ENCODE measurements around the gene WNT7B.

DNA sequence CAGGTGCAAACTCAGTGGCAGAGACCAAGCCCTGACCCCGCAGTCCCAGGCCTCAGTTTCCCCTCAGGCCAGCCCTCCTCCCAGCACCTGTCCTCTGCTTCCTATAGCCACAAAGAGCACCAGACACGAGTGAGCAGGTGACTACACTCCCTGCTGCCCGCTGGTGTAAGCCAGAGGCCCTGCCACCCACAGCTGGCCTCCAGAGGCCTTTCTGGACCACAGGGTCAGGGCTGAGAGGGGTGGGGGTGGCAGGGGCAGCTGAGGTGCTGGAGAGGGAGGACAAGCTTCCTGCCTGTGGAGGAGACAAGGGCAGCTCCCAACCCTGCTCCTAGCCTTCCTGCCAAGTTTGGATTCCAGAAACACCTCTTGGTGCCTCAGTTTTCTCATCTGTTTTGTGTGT, 31.3 kb upstream of the WNT7B start:
- TF ChIP-seq, protein P1, sequence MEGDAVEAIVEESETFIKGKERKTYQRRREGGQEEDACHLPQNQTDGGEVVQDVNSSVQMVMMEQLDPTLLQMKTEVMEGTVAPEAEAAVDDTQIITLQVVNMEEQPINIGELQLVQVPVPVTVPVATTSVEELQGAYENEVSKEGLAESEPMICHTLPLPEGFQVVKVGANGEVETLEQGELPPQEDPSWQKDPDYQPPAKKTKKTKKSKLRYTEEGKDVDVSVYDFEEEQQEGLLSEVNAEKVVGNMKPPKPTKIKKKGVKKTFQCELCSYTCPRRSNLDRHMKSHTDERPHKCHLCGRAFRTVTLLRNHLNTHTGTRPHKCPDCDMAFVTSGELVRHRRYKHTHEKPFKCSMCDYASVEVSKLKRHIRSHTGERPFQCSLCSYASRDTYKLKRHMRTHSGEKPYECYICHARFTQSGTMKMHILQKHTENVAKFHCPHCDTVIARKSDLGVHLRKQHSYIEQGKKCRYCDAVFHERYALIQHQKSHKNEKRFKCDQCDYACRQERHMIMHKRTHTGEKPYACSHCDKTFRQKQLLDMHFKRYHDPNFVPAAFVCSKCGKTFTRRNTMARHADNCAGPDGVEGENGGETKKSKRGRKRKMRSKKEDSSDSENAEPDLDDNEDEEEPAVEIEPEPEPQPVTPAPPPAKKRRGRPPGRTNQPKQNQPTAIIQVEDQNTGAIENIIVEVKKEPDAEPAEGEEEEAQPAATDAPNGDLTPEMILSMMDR (IDR thresholded peaks at IDR 0.05; ENCODE audit: control extremely low read depth in 1 of 3, insufficient read depth in 1 of 3, low read depth in 1 of 3, low read length in 3 of 3), result no peak
- no peak for TF ChIP-seq EP300 (IDR thresholded peaks at IDR 0.05; ENCODE audit: borderline replicate concordance in 1 of 2, low read depth in 2 of 2, low read length in 2 of 2)
- no peak for TF ChIP-seq TEAD4 (IDR thresholded peaks at IDR 0.05; ENCODE audit: low read depth, low read length)
- no peak for TF ChIP-seq EZH2 (IDR thresholded peaks at IDR 0.05; ENCODE audit: low read depth, low read length, severe bottlenecking)
- no peak for TF ChIP-seq ATF2 (IDR thresholded peaks at IDR 0.05; ENCODE audit: low read length)
- no peak for TF ChIP-seq EGR1 (IDR thresholded peaks at IDR 0.05; ENCODE audit: borderline replicate concordance, low read depth, low read length)
- no peak for TF ChIP-seq RAD21 (IDR thresholded peaks at IDR 0.05 in 1 of 2, conservative IDR thresholded peaks at IDR 0.05 in 1 of 2; ENCODE audit: low read depth in 2 of 2, low read length in 2 of 2)
- TF ChIP-seq HDAC2 (IDR thresholded peaks at IDR 0.05; ENCODE audit: borderline replicate concordance in 1 of 2, low read depth in 2 of 2, low read length in 2 of 2), result no peak
- no peak for TF ChIP-seq KDM5A (IDR thresholded peaks at IDR 0.05; ENCODE audit: low read length)
- TF ChIP-seq ATF3 (IDR thresholded peaks at IDR 0.05; ENCODE audit: insufficient read depth, low read depth, low read length), result no peak
- TF ChIP-seq POLR2A (IDR thresholded peaks at IDR 0.05; ENCODE audit: control extremely low read depth in 1 of 2, low read depth in 2 of 2, low read length in 2 of 2), result no peak
- TF ChIP-seq FOSL1 (IDR thresholded peaks at IDR 0.05; ENCODE audit: insufficient read depth, low read depth, low read length), result no peak
- TF ChIP-seq SUZ12 (IDR thresholded peaks at IDR 0.05; ENCODE audit: low read length), result no peak
